DND-41 (cell line): Measurements from ENCODE around the gene PLA2R1.

ENCODE experiments used
- EZH2 ChIP-seq: IDR thresholded peaks from 3 replicates; pipeline ENCODE4 v1.6.1; 2012; ENCODE audit warnings: borderline replicate concordance, low read depth, mild to moderate bottlenecking, moderate library complexity, low read length, inconsistent platforms; ENCODE audit not compliant: severe bottlenecking
- TF ChIP-seq, protein P1 (sequence below): IDR thresholded peaks from 2 replicates; pipeline ENCODE4 v1.5.1; 2012; ENCODE audit warnings: borderline replicate concordance, low read length, moderate library complexity, mild to moderate bottlenecking; ENCODE audit not compliant: poor library complexity, severe bottlenecking; ENCODE audit errors: extremely low read depth

DNA sequence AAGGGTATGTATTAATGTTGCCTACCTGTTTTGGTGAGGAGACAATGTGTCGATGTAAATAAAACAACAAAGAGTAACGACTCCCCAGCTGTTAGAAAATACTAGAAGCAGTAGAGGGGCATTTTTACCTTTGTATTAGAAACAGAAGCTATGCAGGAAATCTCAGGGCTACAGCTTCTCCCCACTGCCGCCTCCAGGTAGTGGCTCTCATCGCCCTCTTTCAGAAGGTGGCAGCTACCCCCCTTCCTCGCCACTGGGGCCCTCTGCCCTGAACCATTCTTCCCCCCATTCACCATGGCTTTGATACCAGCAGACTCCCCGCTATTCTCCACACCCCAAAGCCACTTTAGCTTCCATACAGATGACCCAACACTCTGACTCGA is 6.7 kb downstream of the PLA2R1 start:
- TF ChIP-seq, protein P1, sequence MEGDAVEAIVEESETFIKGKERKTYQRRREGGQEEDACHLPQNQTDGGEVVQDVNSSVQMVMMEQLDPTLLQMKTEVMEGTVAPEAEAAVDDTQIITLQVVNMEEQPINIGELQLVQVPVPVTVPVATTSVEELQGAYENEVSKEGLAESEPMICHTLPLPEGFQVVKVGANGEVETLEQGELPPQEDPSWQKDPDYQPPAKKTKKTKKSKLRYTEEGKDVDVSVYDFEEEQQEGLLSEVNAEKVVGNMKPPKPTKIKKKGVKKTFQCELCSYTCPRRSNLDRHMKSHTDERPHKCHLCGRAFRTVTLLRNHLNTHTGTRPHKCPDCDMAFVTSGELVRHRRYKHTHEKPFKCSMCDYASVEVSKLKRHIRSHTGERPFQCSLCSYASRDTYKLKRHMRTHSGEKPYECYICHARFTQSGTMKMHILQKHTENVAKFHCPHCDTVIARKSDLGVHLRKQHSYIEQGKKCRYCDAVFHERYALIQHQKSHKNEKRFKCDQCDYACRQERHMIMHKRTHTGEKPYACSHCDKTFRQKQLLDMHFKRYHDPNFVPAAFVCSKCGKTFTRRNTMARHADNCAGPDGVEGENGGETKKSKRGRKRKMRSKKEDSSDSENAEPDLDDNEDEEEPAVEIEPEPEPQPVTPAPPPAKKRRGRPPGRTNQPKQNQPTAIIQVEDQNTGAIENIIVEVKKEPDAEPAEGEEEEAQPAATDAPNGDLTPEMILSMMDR = no peak
- TF ChIP-seq EZH2 = no peak
